T follicular helper cell (primary cell): ENCODE data around the gene OBSCN.
"Not testable (repeated sequence)": the region's sequence is repeated elsewhere in the genome, so short reads cannot be mapped to it uniquely, and the experiment has no call there.

Experiments
- DNase-seq: peaks from one replicate; pipeline ENCODE4 v3.0.0-alpha.2; 2020; ENCODE audit warnings: low read depth

Gene OBSCN

GRCh38 chr1:228228601-228229074 lies 20.8 kb downstream of the OBSCN start:
- DNase-seq: no peak

GRCh38 chr1:228231189-228231588 lies 23.3 kb downstream of the OBSCN start:
- no peak for DNase-seq

GRCh38 chr1:228233136-228233535 lies 25.3 kb downstream of the OBSCN start:
- no peak for DNase-seq

- no peak for DNase-seq
Observed at GRCh38 chr1:228234921-228235320, 27.1 kb downstream of the OBSCN start.

GRCh38 chr1:228236744-228237143 lies 28.9 kb downstream of the OBSCN start:
- DNase-seq: no peak

- no peak for DNase-seq
Observed at GRCh38 chr1:228238007-228238406, 30.2 kb downstream of the OBSCN start.

GRCh38 chr1:228238461-228238860 lies 30.6 kb downstream of the OBSCN start:
- DNase-seq: no peak

GRCh38 chr1:228240411-228241240 lies 32.8 kb downstream of the OBSCN start:
- no peak for DNase-seq

GRCh38 chr1:228241259-228241658 lies 33.4 kb downstream of the OBSCN start:
- no peak for DNase-seq

GRCh38 chr1:228242409-228242808 lies 34.6 kb downstream of the OBSCN start:
- no peak for DNase-seq

- no peak for DNase-seq
Observed at GRCh38 chr1:228243093-228243492, 35.2 kb downstream of the OBSCN start.

GRCh38 chr1:228243989-228244388 lies 36.1 kb downstream of the OBSCN start:
- DNase-seq: not testable (repeated sequence)

- no peak for DNase-seq
Observed at GRCh38 chr1:228245111-228245510, 37.3 kb downstream of the OBSCN start.

- DNase-seq: no peak
Observed at GRCh38 chr1:228246216-228246900, 38.5 kb downstream of the OBSCN start.

GRCh38 chr1:228249513-228250305 lies 41.9 kb downstream of the OBSCN start:
- DNase-seq: no peak

- not testable (repeated sequence) for DNase-seq
Observed at GRCh38 chr1:228252476-228252875, 44.6 kb downstream of the OBSCN start.

GRCh38 chr1:228256626-228257375 lies 49.0 kb downstream of the OBSCN start:
- DNase-seq: no peak

- no peak for DNase-seq
Observed at GRCh38 chr1:228258486-228258885, 50.6 kb downstream of the OBSCN start.

- DNase-seq: no peak
Observed at GRCh38 chr1:228259368-228259894, 51.6 kb downstream of the OBSCN start.

- DNase-seq: no peak
Observed at GRCh38 chr1:228259951-228260350, 52.1 kb downstream of the OBSCN start.

- DNase-seq: no peak
Observed at GRCh38 chr1:228261706-228262105, 53.9 kb downstream of the OBSCN start.
